GM20431 (cell line): ENCODE data around the gene TST.

ENCODE experiments used
- in situ Hi-C: fragments of 300-500 bp; cut with MseI, MboI; formaldehyde crosslinking; loops from one replicate; pipeline ENCODE4 v1.15.0; 2020; ENCODE audit warnings: low sequenced_read_pairs; ENCODE audit not compliant: unreplicated experiment

TST gene

GRCh38 chr22:37054600-37055365 is 35.5 kb upstream of the TST start:
- in situ Hi-C loops = no loop called here

- in situ Hi-C loops = no loop called here
Observed at GRCh38 chr22:37054056-37054395, 34.8 kb upstream of the TST start.

GRCh38 chr22:37053310-37054055 is 34.2 kb upstream of the TST start:
- in situ Hi-C loops = no loop called here

GRCh38 chr22:37052386-37053309 is 33.4 kb upstream of the TST start:
- in situ Hi-C loops = no loop called here

- in situ Hi-C loops = no loop called here
Observed at GRCh38 chr22:37051391-37052385, 32.4 kb upstream of the TST start, which contains the start of gene KCTD17. Gene KCTD17, plus strand, starts transcription at chr22:37051742. Its CDS starts 19 bp downstream, at chr22:37051761.

GRCh38 chr22:37050913-37051312 is 31.7 kb upstream of the TST start:
- in situ Hi-C loops = no loop called here

GRCh38 chr22:37049224-37049623 is 30.0 kb upstream of the TST start:
- in situ Hi-C loops = no loop called here

- in situ Hi-C loops = no loop called here
Observed at GRCh38 chr22:37048133-37048532, 28.9 kb upstream of the TST start.

- in situ Hi-C loops = no loop called here
Observed at GRCh38 chr22:37047006-37047405, 27.8 kb upstream of the TST start.

- in situ Hi-C loops = no loop called here
Observed at GRCh38 chr22:37046589-37046988, 27.3 kb upstream of the TST start.

GRCh38 chr22:37045958-37046357 is 26.7 kb upstream of the TST start:
- in situ Hi-C loops = no loop called here

- in situ Hi-C loops = no loop called here
Observed at GRCh38 chr22:37044634-37045625, 25.7 kb upstream of the TST start.

- in situ Hi-C loops = no loop called here
Observed at GRCh38 chr22:37043828-37044538, 24.7 kb upstream of the TST start.

- in situ Hi-C loops = no loop called here
Observed at GRCh38 chr22:37043209-37043827, 24.1 kb upstream of the TST start.

- in situ Hi-C loops = no loop called here
Observed at GRCh38 chr22:37039466-37039865, 20.2 kb upstream of the TST start.

- in situ Hi-C loops = no loop called here
Observed at GRCh38 chr22:37037669-37038068, 18.4 kb upstream of the TST start.
